Measurements from ENCODE around the gene PARD6G. TPM values are rescaled to one million over a fixed set of nuclear protein-coding genes. Genes with fewer than 3 reads are reported as not detected.
A peak's percentile ranks its signal among the peaks of the same experiment; 100 is the strongest.

PARD6G gene
- total and polyA plus RNA-seq, 7 donors: 1.2 to 13.0 (median 7.8) TPM; not detected in 1

GRCh38 chr18:80157708-80158343, 89.5 kb downstream of the PARD6G start:
- H3K9me3 ChIP-seq: no peaks in the 10 kb centered on the region
- WGBS, 2 donors: 32 to 45% methylated on average over 8 of the region's 8 CpGs
- no peak overlapping the region for H3K4me3 ChIP-seq
- intact Hi-C loops (cut with DNase I): no loop called here
- no peak for TF ChIP-seq POLR2AphosphoS5 (IDR thresholded peaks at IDR 0.05)
- TF ChIP-seq CTCF (IDR thresholded peaks at IDR 0.05): peak; percentile 75 to 94 (median 88)
- TF ChIP-seq POLR2A (IDR thresholded peaks at IDR 0.05): no peak
- DNase-seq: peak; percentile 84
- peaks cover 0 to 10% (median 0%) of the 10 kb centered on the region in 3 donors for H3K27me3 ChIP-seq
- no peak overlapping the region for H3K27ac ChIP-seq
- H3K36me3 ChIP-seq: no peaks in the 10 kb centered on the region
- H3K4me1 ChIP-seq: no peaks in the 10 kb centered on the region

DNA sequence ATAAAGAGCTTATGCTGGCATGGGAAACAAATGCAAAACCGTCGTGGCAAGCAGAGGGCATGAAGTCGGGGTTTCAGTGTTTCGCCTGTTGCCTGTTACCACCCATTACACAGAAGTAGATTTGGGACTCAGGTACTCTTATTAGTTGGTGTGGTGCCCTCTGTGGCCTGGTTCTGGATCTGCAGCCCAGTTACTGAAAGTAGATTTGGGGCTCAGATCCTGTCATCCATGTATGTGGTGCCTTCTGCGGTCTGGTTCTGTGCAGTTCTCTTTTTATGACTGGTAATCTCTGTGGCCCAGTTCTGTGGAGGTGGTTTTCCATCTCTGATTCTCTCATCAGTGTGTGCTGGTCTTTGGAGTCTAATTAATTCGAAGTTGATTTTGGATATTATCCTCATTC, 93.0 kb downstream of the PARD6G start:
- H3K4me3 ChIP-seq: no peak overlapping the region
- intact Hi-C loops (cut with DNase I): no loop called here
- no peaks in the 10 kb centered on the region for H3K36me3 ChIP-seq
- H3K4me1 ChIP-seq: no peaks in the 10 kb centered on the region
- H3K27me3 ChIP-seq: no peaks in the 10 kb centered on the region
- no peak for TF ChIP-seq CTCF (IDR thresholded peaks at IDR 0.05)
- no peak for TF ChIP-seq POLR2A (IDR thresholded peaks at IDR 0.05)
- no peak for TF ChIP-seq POLR2AphosphoS5 (IDR thresholded peaks at IDR 0.05)
- no peak for TF ChIP-seq EP300 (IDR thresholded peaks at IDR 0.05)
- H3K9me3 ChIP-seq: no peaks in the 10 kb centered on the region
- WGBS, 2 donors: 78 to 88% methylated on average over 6 of the region's 6 CpGs
- no peak for DNase-seq
- no peak overlapping the region for H3K27ac ChIP-seq

GRCh38 chr18:80149667-80150066, 97.6 kb downstream of the PARD6G start:
- Histone ChIP-seq H3K27me3 (no peaks in the 10 kb centered on the region), H3K4me3 (no peak overlapping the region), H3K9me3 (no peaks in the 10 kb centered on the region), H3K4me1 (peaks cover 0 to 17% (median 7%) of the 10 kb centered on the region in 4 donors), H3K36me3 (no peaks in the 10 kb centered on the region), H3K27ac (no peak overlapping the region)
- TF ChIP-seq CTCF (IDR thresholded peaks at IDR 0.05) (no peak), POLR2AphosphoS5 (IDR thresholded peaks at IDR 0.05) (no peak), EP300 (IDR thresholded peaks at IDR 0.05) (no peak), POLR2A (IDR thresholded peaks at IDR 0.05) (no peak)
- intact Hi-C loops (cut with DNase I): no loop called here
- no peak for DNase-seq

DNA sequence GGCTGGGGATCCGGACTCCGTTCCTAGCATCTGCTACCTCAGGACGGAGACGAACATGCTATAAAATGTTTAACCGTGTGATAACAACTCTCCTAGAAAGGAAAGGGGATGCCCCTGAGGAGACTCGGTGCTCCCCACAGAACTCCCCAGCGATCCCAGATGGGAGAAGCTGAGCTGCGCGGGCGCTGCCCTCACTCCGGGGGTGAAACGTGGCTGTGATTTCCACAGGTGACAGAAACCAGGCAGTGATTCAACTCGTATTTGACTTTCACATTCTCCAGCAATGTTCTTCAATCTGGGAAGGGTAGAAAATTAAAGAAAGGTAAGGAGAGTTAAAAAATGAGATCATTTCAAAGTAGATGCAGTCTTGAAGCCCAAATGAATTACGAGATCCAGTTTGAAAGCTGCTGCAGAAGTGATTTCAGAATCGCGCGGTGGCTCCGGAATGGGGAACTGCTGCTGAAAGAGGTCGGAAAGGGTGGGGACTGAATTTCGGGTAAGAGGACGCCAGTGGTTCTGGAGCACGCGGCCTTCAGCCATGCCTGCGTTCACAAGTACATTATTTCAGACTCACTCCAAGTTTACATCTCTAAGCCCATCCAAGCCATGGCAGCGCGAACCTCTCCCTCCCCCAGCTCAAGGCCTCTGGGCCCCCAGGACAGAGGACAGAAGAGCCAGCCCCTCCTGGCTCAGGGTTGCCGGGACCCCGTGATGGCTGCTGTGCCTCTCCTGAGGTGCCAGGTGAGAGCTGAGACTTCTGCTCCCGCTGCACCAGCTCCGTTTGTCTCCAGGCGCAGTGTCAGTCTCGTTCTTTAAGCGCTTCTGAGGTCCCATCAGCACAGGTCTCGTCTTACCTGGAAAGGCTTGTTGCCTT, 98.8 kb downstream of the PARD6G start:
- H3K27ac ChIP-seq: peak overlapping the region in 3 of 4 donors; percentile 62 to 70 (median 64)
- intact Hi-C loops (cut with DNase I): no loop called here
- H3K4me3 ChIP-seq: peak overlapping the region; percentile 29 to 61 (median 60)
- WGBS, 2 donors: 46 to 49% methylated on average over 34 of the region's 34 CpGs
- no peak for DNase-seq
- no peak for TF ChIP-seq POLR2AphosphoS5 (IDR thresholded peaks at IDR 0.05)
- TF ChIP-seq EP300 (IDR thresholded peaks at IDR 0.05): no peak
- TF ChIP-seq CTCF (IDR thresholded peaks at IDR 0.05): no peak
- no peak for TF ChIP-seq POLR2A (IDR thresholded peaks at IDR 0.05)
- H3K36me3 ChIP-seq: no peaks in the 10 kb centered on the region
- H3K27me3 ChIP-seq: no peaks in the 10 kb centered on the region
- no peaks in the 10 kb centered on the region for H3K9me3 ChIP-seq
- H3K4me1 ChIP-seq: peaks cover 0 to 17% (median 7%) of the 10 kb centered on the region in 4 donors

Data from sigmoid colon (tissue), 7 donors.